Ishikawa (cell line): Measurements from ENCODE around the gene DQX1.

Experiments
- CEBPB ChIP-seq: IDR thresholded peaks from 2 replicates; pipeline ENCODE4 v1.6.1; 2012
- CREB1 ChIP-seq: IDR thresholded peaks from 2 replicates; pipeline ENCODE4 v1.6.1; 2012; ENCODE audit warnings: low read depth
- EGR1 ChIP-seq: IDR thresholded peaks from 2 replicates; pipeline ENCODE4 v1.6.1; 2012
- EP300 ChIP-seq: IDR thresholded peaks from 2 replicates; pipeline ENCODE4 v1.6.1; 2012; ENCODE audit warnings: borderline replicate concordance
- NFIC ChIP-seq: IDR thresholded peaks from 2 replicates; pipeline ENCODE4 v1.6.1; 2012
- RAD21 ChIP-seq: IDR thresholded peaks from 2 replicates; pipeline ENCODE4 v1.6.1; 2012; ENCODE audit warnings: low read depth
- TAF1 ChIP-seq: IDR thresholded peaks from 2 replicates; pipeline ENCODE4 v1.6.1; 2012; ENCODE audit warnings: low read depth, mild to moderate bottlenecking
- TCF12 ChIP-seq: IDR thresholded peaks from 2 replicates; pipeline ENCODE4 v1.6.1; 2012; ENCODE audit warnings: low read depth
- YY1 ChIP-seq: IDR thresholded peaks from 2 replicates; pipeline ENCODE4 v1.6.1; 2012; ENCODE audit warnings: low read depth
- TF ChIP-seq, protein P1 (sequence below): IDR thresholded peaks from 2 replicates; pipeline ENCODE4 v1.6.1; 2012
- TF ChIP-seq, protein P2 (sequence below): IDR thresholded peaks from 2 replicates; pipeline ENCODE4 v1.6.1; 2012; ENCODE audit warnings: low read depth, mild to moderate bottlenecking
- TF ChIP-seq, protein P3 (sequence below): IDR thresholded peaks from 2 replicates; pipeline ENCODE4 v1.6.1; 2012

DNA sequence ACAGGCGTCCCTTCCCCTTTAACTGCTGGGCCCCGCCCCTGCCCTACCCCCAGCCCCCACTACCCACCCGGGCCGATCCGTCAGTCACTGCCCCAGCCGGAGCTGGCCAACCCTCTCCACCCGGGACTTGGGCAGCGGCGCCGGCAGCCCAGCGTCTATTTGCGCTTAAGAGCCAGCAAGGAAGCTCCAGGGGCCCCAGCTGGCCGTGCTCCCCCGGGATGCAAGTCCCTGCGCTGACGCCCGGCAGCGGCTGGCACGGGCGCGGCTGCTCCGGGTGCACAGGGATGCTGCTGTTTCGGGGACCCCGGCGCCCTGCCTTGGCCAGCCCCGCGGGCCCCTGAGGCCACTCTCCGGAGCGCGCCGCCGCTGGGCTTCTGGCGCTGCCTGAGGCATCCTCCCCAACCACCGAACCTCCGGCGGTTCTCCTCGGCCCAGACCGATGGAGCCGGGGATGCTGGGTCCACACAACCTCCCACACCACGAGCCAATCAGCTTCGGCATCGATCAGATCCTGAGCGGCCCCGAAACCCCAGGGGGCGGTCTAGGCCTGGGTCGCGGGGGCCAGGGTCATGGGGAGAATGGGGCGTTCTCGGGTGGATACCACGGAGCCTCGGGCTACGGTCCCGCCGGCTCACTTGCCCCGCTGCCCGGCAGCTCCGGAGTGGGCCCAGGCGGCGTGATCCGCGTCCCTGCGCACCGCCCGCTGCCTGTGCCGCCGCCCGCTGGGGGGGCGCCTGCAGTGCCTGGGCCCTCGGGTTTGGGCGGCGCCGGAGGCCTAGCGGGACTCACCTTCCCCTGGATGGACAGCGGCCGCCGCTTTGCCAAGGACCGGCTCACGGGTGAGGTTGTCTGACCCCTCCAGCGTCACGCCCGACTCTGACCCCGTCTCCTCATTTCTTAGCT lies 11.4 kb downstream of the DQX1 start, which contains the start of gene TLX2:
- TF ChIP-seq YY1 (no peak), TAF1 (no peak), RAD21 (no peak), EGR1 (no peak), EP300 (no peak), NFIC (no peak), CREB1 (no peak), CEBPB (no peak), TCF12 (no peak)
- TF ChIP-seq, protein P1, sequence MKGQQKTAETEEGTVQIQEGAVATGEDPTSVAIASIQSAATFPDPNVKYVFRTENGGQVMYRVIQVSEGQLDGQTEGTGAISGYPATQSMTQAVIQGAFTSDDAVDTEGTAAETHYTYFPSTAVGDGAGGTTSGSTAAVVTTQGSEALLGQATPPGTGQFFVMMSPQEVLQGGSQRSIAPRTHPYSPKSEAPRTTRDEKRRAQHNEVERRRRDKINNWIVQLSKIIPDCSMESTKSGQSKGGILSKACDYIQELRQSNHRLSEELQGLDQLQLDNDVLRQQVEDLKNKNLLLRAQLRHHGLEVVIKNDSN, result no peak
- TF ChIP-seq, protein P2, sequence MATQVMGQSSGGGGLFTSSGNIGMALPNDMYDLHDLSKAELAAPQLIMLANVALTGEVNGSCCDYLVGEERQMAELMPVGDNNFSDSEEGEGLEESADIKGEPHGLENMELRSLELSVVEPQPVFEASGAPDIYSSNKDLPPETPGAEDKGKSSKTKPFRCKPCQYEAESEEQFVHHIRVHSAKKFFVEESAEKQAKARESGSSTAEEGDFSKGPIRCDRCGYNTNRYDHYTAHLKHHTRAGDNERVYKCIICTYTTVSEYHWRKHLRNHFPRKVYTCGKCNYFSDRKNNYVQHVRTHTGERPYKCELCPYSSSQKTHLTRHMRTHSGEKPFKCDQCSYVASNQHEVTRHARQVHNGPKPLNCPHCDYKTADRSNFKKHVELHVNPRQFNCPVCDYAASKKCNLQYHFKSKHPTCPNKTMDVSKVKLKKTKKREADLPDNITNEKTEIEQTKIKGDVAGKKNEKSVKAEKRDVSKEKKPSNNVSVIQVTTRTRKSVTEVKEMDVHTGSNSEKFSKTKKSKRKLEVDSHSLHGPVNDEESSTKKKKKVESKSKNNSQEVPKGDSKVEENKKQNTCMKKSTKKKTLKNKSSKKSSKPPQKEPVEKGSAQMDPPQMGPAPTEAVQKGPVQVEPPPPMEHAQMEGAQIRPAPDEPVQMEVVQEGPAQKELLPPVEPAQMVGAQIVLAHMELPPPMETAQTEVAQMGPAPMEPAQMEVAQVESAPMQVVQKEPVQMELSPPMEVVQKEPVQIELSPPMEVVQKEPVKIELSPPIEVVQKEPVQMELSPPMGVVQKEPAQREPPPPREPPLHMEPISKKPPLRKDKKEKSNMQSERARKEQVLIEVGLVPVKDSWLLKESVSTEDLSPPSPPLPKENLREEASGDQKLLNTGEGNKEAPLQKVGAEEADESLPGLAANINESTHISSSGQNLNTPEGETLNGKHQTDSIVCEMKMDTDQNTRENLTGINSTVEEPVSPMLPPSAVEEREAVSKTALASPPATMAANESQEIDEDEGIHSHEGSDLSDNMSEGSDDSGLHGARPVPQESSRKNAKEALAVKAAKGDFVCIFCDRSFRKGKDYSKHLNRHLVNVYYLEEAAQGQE, result no peak
- TF ChIP-seq, protein P3, sequence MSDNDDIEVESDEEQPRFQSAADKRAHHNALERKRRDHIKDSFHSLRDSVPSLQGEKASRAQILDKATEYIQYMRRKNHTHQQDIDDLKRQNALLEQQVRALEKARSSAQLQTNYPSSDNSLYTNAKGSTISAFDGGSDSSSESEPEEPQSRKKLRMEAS, result no peak
